Activated naive CD4-positive, alpha-beta T cell treated with anti-CD3 and anti-CD28 coated beads, Interleukin-2, amount 50 U/mL, for 16 hours (primary cell): ENCODE measurements around the gene CYP26C1.
"Not testable (repeated sequence)": the region's sequence is repeated elsewhere in the genome, so short reads cannot be mapped to it uniquely, and the experiment has no call there.

Experiments used
- DNase-seq: peaks from one replicate; pipeline ENCODE4 v3.0.0-alpha.2; 2020

CYP26C1 gene

DNA sequence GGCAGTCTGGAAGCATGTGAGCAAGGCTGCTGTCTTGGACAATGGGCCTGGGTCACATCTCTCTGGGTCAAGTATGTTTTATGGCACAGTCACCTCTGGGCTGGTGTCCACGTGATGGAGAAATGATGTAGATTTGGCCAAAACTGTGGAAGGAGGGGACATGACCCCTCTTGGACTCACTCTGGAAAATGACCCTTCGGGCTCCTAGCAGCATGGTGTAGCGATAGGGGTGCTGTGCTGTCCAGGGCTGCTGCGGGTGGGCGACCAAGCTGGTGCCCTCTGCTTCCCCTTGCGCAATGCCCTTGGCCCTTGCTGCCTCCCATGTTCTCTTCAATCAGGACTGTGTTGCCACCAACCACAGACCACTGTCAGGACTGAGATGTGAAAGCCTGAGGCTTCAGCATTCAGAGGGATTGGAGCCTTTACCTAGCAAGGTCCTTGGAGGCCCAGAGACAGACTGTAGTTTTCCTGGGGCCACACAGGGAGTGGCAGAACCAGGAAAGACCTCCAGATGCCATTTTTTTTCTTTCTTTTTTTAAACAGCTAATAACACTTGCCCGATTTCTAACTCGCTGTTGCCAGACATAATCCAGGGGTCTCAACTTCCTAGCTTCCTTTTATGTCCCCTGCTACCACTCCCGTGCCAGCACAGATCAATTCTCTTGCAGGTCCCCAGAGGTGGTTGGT lies 19.2 kb downstream of the CYP26C1 start:
- DNase-seq = no peak

DNA sequence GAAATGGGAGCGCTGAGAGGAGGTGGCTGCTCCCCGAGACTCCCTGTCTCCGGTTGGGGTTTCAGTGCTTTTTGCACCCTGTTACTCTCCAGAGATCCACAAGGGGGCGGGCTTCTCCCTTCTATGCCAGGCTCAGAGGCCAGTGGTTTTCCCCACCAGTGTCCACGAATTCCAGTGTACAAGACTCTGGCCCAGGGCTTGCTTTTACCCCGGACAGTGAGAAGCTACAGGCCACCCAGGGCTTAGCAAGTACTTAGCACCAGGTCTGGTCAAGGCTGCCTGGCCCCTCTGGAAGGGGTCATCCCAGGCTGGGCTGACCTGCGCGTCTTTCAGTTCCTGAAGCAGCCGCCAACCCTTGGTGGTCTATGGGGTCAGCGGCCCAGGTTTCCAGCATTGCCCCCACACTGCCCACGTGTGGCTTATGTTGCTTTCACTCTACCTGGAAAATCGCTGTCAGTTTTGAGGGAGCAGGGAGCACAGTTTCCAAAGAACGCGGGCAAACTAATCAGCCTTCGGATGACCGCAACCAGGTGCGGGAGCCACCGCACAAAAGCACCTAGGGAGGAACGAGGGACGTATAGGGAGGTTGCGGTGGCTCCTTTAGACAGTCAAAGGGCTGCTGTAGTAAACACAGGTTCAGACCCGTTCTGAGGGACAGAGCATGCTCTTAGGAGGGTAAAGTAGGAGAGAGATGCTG lies 19.9 kb downstream of the CYP26C1 start:
- peak; percentile 53 for DNase-seq

DNA sequence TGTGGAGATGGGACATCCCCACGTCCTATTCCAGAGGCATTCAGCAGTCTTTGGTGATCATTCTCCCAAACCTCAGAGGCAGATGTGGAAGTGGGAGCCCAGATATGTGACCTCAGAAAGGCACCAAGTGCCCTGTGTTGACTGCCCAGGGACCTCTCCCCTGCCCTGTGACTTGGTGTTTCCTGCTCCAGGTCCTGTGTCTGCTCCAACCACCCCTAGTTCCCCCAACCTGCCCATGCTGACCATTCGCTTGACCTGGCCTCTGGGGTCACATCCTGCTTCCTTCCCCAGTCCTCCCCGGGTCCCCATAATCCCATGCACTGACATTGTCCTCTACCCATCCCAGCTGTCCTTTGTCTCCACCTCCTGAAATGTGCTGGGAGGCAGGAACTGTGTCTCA lies 20.7 kb downstream of the CYP26C1 start:
- DNase-seq = no peak

DNA sequence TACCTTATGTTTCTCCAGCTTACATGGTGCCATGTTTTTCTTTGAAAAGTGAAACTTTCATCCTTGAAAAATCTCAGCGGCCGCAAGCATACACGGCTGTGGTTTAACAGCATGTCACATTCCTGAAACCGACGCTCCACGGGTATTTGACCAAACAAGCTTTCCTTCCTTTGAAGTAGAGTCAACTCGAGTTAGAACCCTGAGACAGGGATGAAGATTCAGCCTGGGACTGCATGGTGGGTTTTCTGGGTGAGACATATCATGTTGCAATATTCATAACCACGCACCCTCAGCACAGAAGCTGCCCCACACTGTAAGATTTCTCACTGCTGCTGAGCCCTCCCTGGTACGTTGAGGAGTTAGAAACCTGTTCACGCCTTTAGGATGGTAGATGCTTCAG lies 21.2 kb downstream of the CYP26C1 start:
- no peak for DNase-seq

DNA sequence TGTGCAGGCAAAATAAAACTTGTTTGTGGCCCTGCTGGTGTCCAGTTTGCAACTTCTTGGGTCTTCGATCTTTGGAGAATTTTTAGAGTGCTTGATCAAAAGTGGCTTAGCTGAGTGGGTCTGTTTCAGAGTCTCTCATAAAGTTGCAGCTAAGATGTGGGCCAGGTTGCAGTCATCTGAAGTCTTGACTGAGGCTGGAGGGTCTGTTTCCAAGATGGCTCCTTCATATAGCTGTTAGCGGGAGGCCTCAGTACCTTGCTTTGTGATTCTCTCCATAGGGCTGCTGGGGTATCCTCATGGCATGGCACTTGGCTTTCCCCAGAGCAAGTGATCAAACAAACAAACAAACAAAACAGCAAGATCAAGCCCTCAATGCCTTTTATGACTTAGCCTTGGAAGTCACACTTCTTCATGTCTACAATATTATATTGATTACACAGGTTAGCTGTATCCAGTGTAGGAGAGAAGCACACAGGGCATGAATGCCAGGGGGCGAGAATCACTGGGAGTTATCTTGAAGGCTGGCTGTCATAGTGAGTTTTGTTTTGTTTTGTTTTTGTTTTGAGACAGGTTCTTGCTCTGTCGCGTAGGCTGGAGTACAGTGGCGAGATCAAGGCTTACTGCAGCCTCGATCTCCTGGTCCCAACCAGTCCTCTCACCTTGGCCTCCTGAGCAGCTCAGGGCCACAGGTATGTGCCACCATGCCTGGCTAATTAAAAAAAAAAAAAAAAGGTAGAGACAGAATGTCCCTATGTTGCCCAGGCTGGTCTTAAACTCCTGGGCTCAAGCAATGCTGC lies 23.3 kb downstream of the CYP26C1 start:
- no peak for DNase-seq

DNA sequence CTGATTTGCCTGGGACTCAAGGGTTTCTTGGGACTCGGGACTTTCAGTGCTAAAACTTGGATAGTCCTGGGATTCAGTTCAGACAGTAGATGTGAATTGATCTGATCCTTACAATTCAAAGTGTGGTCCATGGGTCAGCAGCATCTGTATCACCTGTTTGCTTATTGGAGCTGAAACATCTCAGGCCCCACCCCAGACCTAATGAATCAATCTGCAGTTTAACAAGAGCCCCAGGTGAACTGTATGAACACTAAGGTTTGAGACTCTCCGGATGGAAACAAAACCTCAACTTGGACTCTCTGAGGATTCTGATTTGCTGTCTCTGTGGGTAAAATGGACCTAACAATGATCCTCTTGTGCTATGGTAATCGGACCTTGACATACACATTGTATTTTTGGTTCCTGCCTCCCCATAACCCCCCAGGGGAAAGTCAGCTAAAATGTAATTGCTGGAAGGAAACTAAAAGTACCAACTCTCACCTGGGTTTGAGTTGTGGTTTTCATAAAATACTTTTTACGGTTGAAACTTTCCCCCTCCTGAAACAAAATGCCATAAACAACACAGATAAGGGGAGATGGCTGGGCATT lies 24.8 kb downstream of the CYP26C1 start:
- DNase-seq = no peak

DNA sequence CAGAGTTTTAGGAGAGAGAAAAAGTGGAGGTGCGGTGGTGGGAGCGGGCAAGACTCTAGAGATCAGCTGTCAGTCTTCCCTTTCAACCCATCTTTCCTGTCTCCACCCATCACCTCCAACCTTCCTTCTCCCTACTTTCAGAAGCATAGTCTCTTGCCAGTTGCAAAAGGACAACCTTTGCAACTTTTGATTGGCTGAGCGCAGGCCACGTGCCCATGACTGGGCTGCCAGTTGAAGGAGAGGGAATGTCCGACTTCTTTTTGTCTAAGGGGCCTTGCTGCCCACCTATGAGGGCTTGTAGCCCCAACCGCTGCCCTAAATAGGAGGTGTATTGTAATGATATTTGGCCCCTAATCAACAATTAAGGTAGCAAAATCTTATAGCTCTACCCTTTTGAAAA lies 25.7 kb downstream of the CYP26C1 start:
- no peak for DNase-seq

DNA sequence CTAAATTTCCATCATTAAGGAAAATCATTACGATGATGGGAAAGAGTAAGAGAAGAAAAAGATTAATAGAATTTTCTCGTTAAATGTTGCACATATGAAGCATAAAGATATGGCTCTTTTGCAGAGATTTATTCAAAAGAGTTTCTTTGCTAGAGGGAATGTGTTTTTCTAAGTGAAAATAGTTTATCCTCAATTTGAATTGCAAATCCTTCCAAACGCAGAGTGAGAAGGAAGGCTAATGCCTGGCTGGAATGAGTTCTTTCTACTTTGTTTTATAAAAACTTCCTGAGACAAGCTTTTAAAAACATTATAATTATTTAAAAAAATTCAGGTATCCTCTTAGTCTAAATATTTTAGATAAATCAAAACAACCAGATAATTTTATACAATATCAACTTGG lies 27.2 kb downstream of the CYP26C1 start:
- DNase-seq = no peak

DNA sequence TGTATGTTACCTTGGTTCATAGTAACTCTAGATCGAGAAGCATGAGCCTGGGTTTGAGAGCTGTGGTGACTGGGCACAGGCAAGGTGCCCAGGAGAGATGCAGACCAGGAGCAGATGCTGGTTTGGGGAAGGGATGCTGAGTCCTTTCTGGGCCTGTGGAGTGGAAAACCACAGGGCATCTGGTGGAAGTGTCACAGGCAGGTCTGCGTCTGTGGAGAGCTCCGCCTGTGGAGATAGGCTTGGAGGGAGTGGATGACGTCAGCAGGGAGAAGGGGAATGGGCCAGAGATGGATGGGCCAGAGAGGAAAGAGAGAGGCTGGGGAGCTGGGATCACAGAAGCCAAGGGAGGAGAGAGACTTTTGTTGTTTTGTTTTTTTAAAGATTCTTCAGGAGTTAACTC lies 27.9 kb downstream of the CYP26C1 start:
- no peak for DNase-seq

DNA sequence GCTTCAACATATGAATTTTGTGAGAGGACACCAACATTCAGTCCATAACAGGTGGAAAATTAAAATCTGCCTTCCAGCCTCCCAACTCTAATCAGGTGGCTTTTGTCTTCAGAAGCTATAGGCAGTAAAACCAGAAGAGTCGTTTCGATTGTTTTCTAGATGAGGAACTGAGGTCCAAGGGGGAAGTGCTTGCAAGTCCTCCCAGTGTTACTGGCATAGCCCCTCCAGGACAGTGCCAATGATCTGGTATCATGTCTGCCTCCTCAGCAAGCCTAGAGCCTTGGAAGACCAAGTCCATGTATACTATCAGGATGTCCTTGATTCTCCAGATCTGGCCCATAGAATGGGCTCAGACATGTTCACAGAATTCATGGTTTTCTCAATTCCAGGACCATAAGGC lies 30.0 kb downstream of the CYP26C1 start:
- DNase-seq = no peak

DNA sequence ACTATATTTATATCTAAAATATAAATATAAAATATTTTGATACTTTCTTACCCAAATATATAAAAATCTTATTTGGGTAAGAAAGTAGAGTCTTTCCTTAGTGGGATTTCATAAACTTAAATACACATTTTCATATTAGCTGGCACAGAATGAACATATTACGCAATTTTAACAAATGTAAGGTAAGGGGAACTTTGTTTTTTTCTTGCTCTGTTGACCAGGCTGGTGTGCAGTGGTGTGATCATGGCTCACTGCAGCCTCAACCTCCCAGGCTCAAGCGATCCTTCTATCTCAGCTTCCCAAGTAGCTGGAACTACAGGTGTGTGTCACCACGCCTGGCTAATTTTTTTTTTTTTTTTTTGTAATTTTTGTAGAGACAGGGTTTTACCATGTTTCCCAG lies 31.4 kb downstream of the CYP26C1 start:
- no peak for DNase-seq

DNA sequence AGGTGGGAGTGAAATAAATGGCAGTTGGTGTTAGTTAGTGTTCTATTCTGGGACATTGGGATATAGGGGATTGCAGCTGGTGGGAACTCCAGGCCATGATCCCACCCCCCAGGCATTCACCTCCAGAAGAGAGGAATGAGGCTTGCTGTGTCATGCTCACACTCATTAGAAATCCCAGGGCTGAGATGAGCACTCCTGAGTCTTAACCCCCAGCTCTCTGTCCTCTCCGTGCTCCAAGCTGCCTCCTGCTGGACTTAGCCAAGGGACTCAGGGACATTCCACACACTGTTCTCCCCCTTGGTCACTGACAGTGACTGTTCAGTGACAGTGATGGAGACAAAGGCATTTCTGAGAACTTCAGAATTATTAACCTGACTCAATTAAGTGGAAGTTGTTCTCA lies 34.6 kb downstream of the CYP26C1 start:
- no peak for DNase-seq

DNA sequence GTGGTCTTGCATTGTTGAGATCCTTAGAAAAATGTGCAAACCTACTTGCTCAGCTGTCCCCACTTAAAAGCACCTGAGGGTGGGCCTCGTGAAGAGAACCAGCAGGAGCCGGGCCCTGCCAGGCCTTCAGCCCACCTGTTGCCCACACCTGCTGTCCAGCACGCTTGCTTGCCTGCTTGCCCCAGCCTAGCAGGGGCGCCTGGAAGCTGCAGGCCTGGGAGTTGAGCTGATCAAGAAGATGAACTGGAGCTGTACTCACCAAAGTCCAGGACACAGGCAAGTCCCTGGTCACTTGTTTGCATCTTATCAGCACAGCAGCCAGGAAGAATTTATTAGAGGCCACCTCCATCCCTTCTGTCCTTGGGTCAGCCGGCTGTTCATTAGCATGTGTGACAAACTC lies 36.3 kb downstream of the CYP26C1 start:
- DNase-seq = no peak

DNA sequence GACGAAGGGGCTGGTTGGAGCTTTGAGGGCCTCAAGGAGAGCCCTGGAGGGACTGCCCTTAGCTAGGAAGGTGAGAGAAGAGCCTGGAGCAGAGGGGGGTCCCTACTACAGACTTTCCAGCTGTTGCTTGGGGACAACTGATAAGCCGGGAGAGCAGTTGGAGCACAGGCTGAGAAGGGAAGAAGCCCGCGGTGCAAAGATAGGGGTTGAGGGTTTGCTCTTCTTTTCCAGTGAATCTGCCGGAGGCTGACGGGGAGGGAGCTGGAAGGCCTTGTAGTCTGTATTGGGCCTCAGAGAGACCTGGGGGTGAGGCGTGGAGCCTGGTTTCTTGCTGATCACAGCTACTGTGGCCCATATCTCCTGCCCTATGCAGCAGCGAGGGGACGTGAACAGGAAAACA lies 36.8 kb downstream of the CYP26C1 start:
- no peak for DNase-seq

DNA sequence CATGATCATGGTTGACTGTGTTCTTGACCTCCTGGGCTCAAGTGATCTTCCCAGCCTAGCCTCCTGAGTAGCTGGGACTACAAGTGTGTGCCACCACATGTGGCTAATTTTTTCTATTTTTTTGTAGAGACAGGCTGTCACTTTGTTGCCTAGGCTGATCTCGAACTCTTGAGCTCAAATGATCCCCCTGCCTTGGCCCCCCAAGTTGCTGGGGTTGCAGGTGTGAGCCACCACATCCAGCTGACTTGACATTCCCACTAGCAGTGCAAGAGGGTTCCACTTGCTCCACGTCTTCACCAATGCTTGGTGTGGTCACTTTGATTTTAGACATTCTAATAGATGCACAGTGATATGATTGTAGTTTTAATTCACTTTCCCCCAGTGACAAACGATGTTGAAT lies 38.2 kb downstream of the CYP26C1 start:
- DNase-seq = no peak

DNA sequence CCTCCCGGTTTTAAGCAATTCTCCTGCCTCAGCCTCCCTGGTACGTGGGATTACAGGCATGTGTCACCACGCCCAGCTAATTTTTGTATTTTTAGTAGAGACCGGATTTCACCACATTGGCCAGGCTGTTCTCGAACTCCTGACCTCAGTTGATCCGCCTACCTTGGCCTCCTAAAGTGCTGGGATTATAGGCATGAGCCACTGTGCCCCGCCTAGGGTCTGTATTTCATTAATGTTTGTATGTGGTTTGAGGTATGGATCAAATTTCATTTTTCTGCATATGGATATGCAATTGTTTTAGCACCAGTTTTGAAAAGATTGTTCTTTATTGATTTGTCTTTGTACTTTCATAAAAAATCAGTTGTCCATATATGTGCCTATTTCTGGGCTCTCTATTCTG lies 39.1 kb downstream of the CYP26C1 start:
- no peak for DNase-seq

DNA sequence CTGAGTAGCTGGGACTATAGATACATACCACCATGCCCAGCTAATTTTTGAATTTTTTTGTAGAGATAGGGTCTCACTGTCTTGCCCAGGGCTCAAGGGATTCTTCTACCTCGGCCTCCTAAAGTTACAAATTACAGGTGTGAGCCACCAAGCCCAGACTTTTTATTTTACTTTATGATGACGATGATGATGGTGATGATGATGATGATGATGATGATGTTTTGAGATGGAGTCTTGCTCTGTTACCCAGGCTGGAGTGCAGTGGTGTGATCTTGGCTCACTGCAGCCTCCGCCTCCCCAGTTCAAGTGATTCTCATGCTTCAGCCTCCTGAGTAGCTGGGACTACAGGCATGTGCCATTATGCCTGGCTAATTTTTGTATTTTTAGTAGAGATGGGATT lies 40.5 kb downstream of the CYP26C1 start:
- not testable (repeated sequence) for DNase-seq

DNA sequence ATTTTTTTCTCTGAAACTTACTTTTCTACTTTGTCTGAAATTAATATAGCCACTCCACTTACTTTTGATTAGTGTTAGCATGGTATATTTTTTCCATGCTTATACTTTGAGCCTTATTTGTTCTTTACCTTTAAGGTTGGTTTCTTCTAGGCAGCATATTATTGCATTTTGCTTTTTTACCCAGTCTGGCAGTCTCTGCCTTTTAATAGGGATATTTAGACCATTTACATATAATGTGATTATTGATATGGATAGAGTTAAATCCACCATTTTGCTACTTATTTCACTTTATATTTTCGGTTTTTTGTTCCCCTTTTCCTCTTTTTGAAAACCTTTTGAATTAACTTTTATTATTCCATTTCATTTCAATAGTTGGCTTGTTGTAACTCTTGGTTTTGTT lies 43.4 kb downstream of the CYP26C1 start:
- DNase-seq = no peak

DNA sequence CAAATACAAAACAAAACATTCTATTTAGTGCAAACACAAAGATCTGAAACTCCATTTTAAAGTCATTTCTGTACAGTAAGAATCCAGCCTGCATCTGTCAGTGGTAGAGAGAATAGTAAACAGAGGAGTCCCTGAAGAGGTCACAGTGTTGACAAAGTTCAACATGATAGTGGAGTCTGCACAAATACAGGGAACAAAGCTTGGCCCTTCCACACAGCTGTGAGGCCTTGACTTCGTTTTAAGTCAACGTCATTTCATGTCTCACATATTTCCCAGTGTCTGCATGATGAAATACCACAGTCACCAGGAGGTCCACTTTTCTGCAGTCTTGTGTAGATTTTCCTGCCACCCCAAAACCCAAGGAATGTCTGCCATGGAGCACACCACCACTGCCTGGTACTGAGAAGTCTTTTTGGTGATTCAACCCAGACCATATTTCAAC lies 46.1 kb downstream of the CYP26C1 start:
- no peak for DNase-seq

DNA sequence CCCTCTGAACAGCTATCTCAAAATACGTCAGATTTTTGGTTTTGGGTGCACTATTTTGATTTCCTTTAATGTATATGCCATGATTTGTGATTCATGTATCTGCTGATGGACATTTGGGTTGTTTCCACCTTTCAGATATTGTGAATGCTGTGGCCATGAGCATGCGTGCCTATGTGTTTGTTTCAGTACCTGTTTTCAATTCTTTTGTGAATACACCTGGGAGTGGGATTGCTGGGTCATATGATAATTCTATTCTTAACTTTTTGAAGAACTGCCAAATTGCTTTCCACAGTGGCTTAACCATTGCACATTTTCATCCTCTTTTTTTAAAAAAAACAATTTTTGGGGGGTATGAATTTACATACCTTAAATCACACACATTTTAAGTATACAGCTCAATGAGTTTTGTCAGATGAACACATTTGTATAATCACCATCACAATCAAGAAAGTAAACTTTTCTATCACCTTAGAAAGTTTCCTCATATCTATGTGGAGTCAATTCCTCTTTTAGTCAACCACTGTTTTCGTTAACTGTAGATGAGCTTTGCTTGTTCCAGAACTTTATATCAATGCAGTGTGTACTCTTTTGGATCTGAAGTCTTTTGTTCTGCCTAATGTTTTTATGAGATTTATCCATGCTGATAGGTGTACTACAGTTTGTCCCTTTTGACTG lies 50.0 kb downstream of the CYP26C1 start:
- DNase-seq = no peak

DNA sequence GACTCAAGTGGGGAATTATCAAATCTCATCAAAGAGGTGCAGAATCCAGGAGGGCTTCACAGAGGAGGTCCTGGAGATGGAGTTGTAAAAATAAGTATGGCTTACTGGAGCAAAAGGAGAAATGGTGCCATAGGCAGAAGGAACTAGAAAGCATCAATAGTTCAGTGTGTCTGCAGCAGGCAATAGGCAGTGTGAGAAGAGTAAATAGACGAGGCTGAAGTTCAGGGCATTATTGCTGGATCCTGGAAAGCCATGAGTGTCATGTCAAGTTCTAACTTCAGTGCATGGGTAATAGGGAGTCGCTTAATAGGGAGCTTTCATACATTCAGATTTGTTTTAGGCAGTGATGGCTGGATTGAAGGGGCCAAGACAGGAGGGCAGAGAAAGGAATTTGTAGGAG lies 52.4 kb downstream of the CYP26C1 start:
- DNase-seq = no peak

DNA sequence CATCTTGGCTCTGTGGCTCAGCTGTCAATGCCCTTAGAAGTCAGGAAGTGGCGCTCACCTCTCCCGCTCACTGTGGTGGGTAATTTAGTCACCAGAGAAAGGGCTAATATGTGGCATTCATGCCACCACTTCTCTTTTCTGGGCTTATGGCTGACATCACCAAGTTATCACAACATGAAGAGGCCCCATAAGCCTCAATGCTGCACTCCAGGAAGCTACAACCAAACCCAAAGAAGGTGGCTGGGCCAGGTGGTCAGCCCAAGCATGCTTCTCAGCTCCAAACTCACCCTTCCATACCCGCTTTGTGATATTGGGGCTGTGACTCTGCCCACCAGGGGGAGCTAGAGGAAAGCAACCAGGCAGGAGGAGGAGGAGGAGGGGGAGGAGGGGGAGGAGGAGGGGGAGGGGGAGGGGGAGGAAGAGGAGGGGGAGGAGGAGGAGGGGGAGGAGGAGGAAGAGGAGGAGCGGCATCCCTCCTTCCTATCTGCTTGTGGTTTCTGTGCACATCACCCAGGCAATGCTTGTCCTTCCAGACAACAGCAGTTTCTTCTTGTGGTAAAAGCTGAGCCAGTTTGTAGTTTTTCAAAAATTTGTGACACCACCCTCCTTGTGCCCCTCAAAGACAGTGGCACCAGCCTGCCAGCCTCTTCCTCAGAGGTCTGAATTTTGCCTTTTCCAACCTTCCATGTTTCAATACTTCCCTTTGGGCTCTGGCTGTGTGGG lies 55.2 kb downstream of the CYP26C1 start:
- DNase-seq = peak; percentile 74
